Pancreas (tissue), 10 donors: ENCODE data around the gene STAT3. TPM values are rescaled to one million over a fixed set of nuclear protein-coding genes. Genes with fewer than 3 reads are reported as not detected.

Experiments used
- ATAC-seq, 4 donors: fragments of 200-7000 bp; cut with Tn5 transposase; one replicate each; pipeline versions ENCODE4 v1.8.0 to v1.9.1; 2020; ENCODE audit warnings: mild to moderate bottlenecking in 4 of 4, moderate library complexity in 4 of 4
- DNase-seq, 6 donors: peaks; one replicate each; pipeline ENCODE4 v3.0.0-alpha.2; 2020
- FAIRE-seq: peaks from 2 replicates; lab custom pipeline; 2012; peaks lifted over from hg19 to GRCh38; lab: Jason Lieb, UNC
- H3K27ac ChIP-seq, 4 donors: fragments of 200-600 bp; sonication (generic); 1 replicate in 3 of 4; 2 replicates in 1 of 4; pipeline versions ENCODE4 v1.5.0 to v1.8.0; 2020
- H3K27me3 ChIP-seq, 4 donors: fragments of 200-600 bp; one replicate each; pipeline ENCODE4 v1.8.0; 2021
- H3K36me3 ChIP-seq, 3 donors: fragments of 200-600 bp; sonication (generic) in 1 of 3; one replicate each; pipeline versions ENCODE4 v1.5.0 to v1.8.0; 2020 to 2021
- H3K4me1 ChIP-seq, 3 donors: fragments of 200-600 bp; one replicate each; pipeline ENCODE4 v1.8.0; 2021
- H3K4me3 ChIP-seq, 4 donors: fragments of 200-600 bp; sonication (generic) in 2 of 4; one replicate each; pipeline versions ENCODE4 v1.5.0 to v1.8.0; 2020 to 2021
- H3K9me3 ChIP-seq, 4 donors: fragments of 200-600 bp; one replicate each; pipeline ENCODE4 v1.8.0; 2021
- WGBS, 2 donors: extraction: QIAGEN DNeasy Blood & Tissue Kit; methylation state at CpG; one replicate each; pipeline ENCODE4 v1.1.7; 2013; 5-methylcytosine and 5-hydroxymethylcytosine counted together
- intact Hi-C, 3 donors: fragments of 100-400 bp; cut with DNase I; formaldehyde crosslinking; loops; one replicate each; pipeline versions ENCODE4 v1.11.1 to v1.14.2; 2022
- polyA plus RNA-seq, 2 donors: library from polyadenylated mRNA; stranded (reverse); fragments of 200-250 nt; gene quantifications; one replicate each; pipeline ENCODE4 v1.2.3, GENCODE V29; 2013
- total RNA-seq, 6 donors: library from RNA; stranded (reverse); fragmentation: NEBNext Ultra II Directional in 4 of 6; extraction: Animal tissue kit (Norgen Biotek cat#: 25700) in 4 of 6; gene quantifications; one replicate each; pipeline versions ENCODE4 v1.2.1 to v1.2.4, GENCODE V29; 2021 to 2023
- TF ChIP-seq, protein P1 (sequence below), 4 donors: fragments of 200-600 bp; sonication (generic) in 3 of 4; IDR thresholded peaks; one replicate each; pipeline versions ENCODE4 v1.5.0 to v1.8.0; 2021; ENCODE audit warnings: antibody characterized with exemption in 4 of 4
- donor health status: healthy with polysubstance abuse.
- donor health status: DM: no; HTN: no; CAD: no; lungs with moderate emphysema.
- donor health status: DM: no; HTN: no; CAD: no.
- donor health status: control.
- donor health status: control.
- donor health status: Bipolar disorder and iron deficiency.
- donor health status: DM: yes; HTN: yes; CAD: no.
- donor health status: DM: no; HTN: no; CAD: no.
- donor health status: DM: no; HTN: no; CAD: no.
- donor health status: DM: yes; HTN: yes; CAD: no.

The STAT3 gene
- total and polyA plus RNA-seq, 8 donors, result 37.9 to 127 (median 70.6) TPM

DNA sequence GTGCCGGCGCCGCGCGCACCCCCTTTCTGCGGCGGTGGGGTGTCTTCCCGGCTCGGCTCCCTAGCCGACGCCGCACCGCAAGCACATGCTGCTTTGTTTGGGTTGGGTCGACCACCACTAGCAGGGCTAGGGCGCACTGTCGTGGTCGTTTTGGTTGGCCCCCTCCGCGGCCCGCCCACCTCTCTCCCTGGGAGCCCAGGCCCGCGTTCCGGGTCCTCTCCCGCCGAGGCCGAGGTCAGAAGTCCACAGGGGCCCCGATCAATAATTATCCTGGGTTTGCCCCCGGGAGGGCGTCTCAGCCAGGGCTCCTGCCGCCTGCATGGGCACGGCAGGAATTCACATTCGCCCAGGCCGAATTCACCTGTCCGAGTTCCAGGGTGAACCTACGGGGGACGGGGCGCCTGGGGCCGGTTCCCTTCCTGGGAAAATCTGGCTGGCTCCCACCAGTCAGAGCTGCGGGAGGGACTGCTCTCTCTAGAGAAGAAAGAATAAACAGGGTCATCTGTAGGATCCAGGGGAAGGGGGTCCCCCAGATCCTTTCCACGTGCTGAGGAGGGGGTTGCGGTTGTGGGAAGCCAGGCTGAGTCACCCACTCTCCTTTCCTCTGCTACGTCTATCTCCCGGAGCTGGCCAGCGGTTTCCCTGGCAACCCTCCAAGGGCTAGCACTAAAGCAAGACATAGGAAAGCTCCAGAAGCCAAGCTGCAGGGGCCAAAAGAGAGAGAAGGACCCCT, 111.5 kb downstream of the STAT3 start:
- FAIRE-seq, result no peak
- peak; percentile 47 to 65 (median 52) for ATAC-seq
- DNase-seq, result peak; percentile 70 to 89 (median 80)
- 1% methylated on average over 44 of the region's 44 CpGs for WGBS, 2 donors
- Histone ChIP-seq H3K27me3 (no peaks in the 10 kb centered on the region), H3K9me3 (no peaks in the 10 kb centered on the region), H3K36me3 (no peaks in the 10 kb centered on the region), H3K27ac (peak overlapping the region; percentile 86 to 93 (median 90)), H3K4me1 (peaks cover 0 to 16% (median 0%) of the 10 kb centered on the region in 3 donors), H3K4me3 (peak overlapping the region; percentile 57 to 84 (median 76))
- TF ChIP-seq, protein P1, sequence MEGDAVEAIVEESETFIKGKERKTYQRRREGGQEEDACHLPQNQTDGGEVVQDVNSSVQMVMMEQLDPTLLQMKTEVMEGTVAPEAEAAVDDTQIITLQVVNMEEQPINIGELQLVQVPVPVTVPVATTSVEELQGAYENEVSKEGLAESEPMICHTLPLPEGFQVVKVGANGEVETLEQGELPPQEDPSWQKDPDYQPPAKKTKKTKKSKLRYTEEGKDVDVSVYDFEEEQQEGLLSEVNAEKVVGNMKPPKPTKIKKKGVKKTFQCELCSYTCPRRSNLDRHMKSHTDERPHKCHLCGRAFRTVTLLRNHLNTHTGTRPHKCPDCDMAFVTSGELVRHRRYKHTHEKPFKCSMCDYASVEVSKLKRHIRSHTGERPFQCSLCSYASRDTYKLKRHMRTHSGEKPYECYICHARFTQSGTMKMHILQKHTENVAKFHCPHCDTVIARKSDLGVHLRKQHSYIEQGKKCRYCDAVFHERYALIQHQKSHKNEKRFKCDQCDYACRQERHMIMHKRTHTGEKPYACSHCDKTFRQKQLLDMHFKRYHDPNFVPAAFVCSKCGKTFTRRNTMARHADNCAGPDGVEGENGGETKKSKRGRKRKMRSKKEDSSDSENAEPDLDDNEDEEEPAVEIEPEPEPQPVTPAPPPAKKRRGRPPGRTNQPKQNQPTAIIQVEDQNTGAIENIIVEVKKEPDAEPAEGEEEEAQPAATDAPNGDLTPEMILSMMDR (IDR thresholded peaks at IDR 0.05), result no peak
- intact Hi-C loops, result no loop called here

DNA sequence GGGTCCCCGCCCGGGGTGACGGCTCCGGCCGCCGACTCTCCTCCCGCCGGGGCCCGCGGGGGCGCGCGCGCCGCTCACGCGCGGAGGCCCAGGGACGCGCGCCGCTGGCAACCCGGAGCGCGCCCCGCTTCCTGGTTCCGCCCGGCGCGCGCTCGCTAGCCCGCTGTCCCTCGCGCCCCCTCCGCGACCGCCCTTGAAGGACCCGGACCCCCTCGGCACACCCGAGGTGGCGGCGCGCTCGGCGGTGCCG, 112.0 kb downstream of the STAT3 start, which contains the start of gene STAT5B:
Gene STAT5B, minus strand, starts transcription at position 33 of the 250 bp plus-strand sequence. CDS start 44,264 bp downstream, outside the sequence.
- Histone ChIP-seq H3K9me3 (no peaks in the 10 kb centered on the region), H3K4me1 (peaks cover 0 to 15% (median 0%) of the 10 kb centered on the region in 3 donors), H3K27me3 (no peaks in the 10 kb centered on the region), H3K4me3 (peak within 1 kb of the TSS; percentile 57 to 84 (median 76)), H3K36me3 (no peaks in the 10 kb centered on the region), H3K27ac (peak within 1 kb of the TSS; percentile 86 to 93 (median 90))
- 0 to 1% methylated on average over 33 to 47 of the region's 47 CpGs for WGBS, 2 donors
- FAIRE-seq, result no peak
- intact Hi-C loops, result no loop called here
- DNase-seq, result peak; percentile 65 to 91 (median 76)
- ATAC-seq, result peak; percentile 87 to 94 (median 88)
- TF ChIP-seq, protein P1 (IDR thresholded peaks at IDR 0.05), result no peak

DNA sequence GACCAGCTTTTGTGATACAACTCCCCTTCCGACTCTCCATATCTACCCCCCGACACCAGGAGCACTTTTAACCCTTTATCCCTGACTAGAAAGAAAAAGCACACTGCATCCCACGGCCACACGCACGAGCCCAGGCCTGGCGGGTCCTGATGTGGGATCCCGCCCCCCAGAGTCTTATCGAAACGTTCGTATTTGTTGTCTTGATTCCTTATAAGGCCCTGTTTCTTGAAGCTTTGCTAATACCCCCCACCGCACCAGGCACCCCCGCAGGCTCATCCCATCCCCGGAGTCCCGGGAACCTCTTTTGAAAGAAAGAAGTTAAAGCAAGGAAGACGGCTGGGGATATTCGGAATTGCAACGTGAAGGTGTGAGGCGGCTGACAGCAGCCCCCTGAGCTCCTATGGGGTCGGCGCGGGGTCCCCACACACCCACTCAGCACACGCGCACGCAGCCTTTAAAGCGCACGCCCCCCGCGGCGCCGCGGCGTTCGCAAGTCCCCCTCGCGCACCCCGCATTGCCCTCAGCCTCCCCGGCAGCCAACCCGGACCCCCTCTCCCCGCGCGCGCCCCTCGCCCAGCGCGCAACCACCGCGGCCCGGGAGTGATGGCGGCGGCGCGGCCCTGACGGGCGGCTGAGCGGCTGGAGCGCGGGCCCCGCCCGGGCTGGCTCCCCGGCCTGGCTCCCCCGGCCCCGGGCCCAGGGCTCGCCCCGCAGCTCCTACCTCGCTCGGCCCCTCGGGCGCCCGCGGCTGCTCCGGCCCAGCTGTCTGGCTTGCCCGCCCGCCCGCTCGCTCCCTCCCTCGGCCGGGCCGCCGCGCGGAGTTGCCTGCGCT, 112.5 kb downstream of the STAT3 start:
- Histone ChIP-seq H3K4me1 (peaks cover 0 to 12% (median 0%) of the 10 kb centered on the region in 3 donors), H3K4me3 (peak overlapping the region; percentile 46 to 84 (median 76)), H3K9me3 (no peaks in the 10 kb centered on the region), H3K27me3 (no peaks in the 10 kb centered on the region), H3K27ac (peak overlapping the region in 2 of 4 donors; percentile 10 to 93), H3K36me3 (no peaks in the 10 kb centered on the region)
- TF ChIP-seq, protein P1 (IDR thresholded peaks at IDR 0.05), result no peak
- DNase-seq (peak in 1 of 6 donors; percentile 29), FAIRE-seq (no peak), ATAC-seq (peak in 3 of 4 donors; percentile 22 to 40 (median 36))
- WGBS, 2 donors, result 1% methylated on average over 29 to 82 of the region's 82 CpGs
- intact Hi-C loops, result no loop called here

DNA sequence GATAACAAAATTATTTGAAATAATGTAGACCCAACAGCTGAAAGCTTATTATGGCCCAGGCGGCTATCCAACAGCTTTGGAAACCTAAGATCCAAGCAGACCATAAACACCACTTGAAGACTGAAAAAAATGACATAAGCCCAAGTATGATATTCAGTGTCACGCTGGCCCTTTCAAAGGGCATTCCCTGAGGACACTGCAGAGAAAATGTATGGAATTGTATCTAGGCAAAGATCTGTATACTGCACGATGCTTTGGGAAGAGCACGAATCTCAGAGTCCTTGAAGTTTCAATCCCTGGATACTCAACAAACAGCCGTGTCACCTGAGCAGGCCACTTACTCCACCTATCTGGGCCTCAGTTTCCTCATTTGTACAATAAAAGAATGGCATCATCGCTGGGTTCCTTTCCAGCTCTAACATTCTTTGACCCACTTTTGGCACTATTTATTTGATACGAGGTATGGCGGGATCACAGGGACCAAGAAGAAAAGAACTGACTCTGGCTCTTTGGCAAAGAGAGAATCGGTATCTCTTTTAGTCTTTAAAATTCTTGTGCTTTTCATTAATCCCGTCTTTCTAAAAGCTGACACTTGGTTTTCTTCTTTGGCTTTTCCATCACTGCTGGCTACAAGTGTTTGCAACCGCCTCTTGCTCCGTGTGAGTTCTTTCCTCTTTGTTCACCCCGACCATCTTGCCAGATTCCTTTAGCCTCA, 113.3 kb downstream of the STAT3 start:
- FAIRE-seq, result no peak
- ATAC-seq, result no peak
- DNase-seq, result no peak
- Histone ChIP-seq H3K27ac (no peak overlapping the region), H3K36me3 (no peaks in the 10 kb centered on the region), H3K9me3 (no peaks in the 10 kb centered on the region), H3K4me1 (peaks cover 0 to 12% (median 0%) of the 10 kb centered on the region in 3 donors), H3K4me3 (peak overlapping the region; percentile 46 to 84 (median 76)), H3K27me3 (no peaks in the 10 kb centered on the region)
- intact Hi-C loops, result no loop called here
- 29 to 33% methylated on average over 13 of the region's 13 CpGs for WGBS, 2 donors
- TF ChIP-seq, protein P1 (IDR thresholded peaks at IDR 0.05), result no peak
